ENCODE data around the gene MYOM3.

DNA sequence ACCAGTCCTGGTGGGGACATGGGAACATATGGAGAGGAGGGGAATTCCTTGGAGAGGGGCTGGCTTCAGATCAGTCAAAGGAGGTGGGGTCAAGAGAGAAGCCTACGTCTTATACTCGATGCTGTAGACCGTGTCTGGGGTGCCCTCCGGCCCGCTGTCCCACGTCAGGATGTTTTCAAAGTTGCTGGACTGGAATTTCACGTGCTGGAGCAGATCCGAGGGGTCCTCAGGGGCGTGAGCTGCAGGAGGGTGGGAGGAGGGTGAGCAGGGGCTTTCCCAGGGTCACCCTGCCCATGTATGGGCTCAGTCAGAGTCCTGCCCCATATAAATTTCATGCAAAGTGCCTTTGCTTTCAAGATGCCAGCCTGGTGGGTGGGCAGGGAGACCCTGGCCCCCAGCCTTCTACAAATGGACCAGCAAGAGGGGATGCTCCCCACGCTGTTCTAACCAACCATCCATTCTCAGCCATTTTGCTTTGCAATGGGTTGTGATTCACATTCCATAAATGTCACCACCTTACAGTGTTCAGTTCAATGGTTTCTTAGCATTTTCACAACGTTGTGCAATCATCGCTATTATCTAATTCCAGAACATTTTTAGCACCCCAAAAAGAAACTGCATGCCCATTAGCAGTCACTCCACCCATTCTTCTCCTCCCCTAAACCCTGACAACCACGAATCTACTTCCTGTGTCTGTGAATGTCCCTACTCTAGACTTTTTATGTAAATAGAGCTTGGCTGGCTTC, 26.7 kb upstream of the MYOM3 start:
- TF ChIP-seq, protein P1, sequence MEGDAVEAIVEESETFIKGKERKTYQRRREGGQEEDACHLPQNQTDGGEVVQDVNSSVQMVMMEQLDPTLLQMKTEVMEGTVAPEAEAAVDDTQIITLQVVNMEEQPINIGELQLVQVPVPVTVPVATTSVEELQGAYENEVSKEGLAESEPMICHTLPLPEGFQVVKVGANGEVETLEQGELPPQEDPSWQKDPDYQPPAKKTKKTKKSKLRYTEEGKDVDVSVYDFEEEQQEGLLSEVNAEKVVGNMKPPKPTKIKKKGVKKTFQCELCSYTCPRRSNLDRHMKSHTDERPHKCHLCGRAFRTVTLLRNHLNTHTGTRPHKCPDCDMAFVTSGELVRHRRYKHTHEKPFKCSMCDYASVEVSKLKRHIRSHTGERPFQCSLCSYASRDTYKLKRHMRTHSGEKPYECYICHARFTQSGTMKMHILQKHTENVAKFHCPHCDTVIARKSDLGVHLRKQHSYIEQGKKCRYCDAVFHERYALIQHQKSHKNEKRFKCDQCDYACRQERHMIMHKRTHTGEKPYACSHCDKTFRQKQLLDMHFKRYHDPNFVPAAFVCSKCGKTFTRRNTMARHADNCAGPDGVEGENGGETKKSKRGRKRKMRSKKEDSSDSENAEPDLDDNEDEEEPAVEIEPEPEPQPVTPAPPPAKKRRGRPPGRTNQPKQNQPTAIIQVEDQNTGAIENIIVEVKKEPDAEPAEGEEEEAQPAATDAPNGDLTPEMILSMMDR (optimal IDR thresholded peaks at IDR 0.05 in 1 of 3, IDR thresholded peaks at IDR 0.05 in 1 of 3, conservative IDR thresholded peaks at IDR 0.05 in 1 of 3; ENCODE audit: extremely low read depth in 1 of 3, insufficient read depth in 2 of 3, low read length in 3 of 3), result no peak
- TF ChIP-seq EZH2 (IDR thresholded peaks at IDR 0.05; ENCODE audit: low read length), result no peak
